CD4-positive, alpha-beta memory T cell (primary cell): ENCODE results near the gene SLC41A3. TPM values are rescaled to one million over a fixed set of nuclear protein-coding genes. Genes with fewer than 3 reads are reported as not detected.

Source experiments
- CTCF ChIA-PET: fragments of 350-600 bp; sonication (Branson Sonifier 250); formaldehyde crosslinking; loops from one replicate; lab custom pipeline; 2021; ENCODE audit warnings: inconsistent platforms; ENCODE audit not compliant: partially characterized antibody; lab: Charles Lee
- POLR2A ChIA-PET: fragments of 350-600 bp; sonication (Branson Sonifier 250); formaldehyde crosslinking; loops from one replicate; lab custom pipeline; 2021; ENCODE audit not compliant: partially characterized antibody; lab: Charles Lee
- DNase-seq, 5 donors: peaks; one replicate each; pipeline versions ENCODE4 v3.0.0 to v3.0.0-alpha.2; 2020 to 2022; ENCODE audit warnings: mixed read lengths in 1 of 5
- H3K27ac ChIP-seq: one replicate; pipeline ENCODE4 v1.7.0; 2013; ENCODE audit warnings: low read depth, low read length
- H3K27me3 ChIP-seq: 2 replicates; pipeline ENCODE4 v1.7.0; 2013; ENCODE audit warnings: mild to moderate bottlenecking, low read length, moderate library complexity; ENCODE audit not compliant: insufficient read depth
- H3K36me3 ChIP-seq: 2 replicates; pipeline ENCODE4 v1.7.0; 2013; ENCODE audit warnings: mild to moderate bottlenecking, low read length, moderate library complexity; ENCODE audit not compliant: insufficient read depth
- H3K4me1 ChIP-seq: 2 replicates; pipeline ENCODE4 v1.7.0; 2013; ENCODE audit warnings: mild to moderate bottlenecking, low read length, moderate library complexity; ENCODE audit not compliant: insufficient read depth
- H3K4me3 ChIP-seq, 2 donors: one replicate each; pipeline ENCODE4 v1.7.0; 2013; ENCODE audit warnings: low read length in 2 of 2, mild to moderate bottlenecking in 1 of 2
- H3K9me3 ChIP-seq, 2 donors: one replicate each; pipeline ENCODE4 v1.7.0; 2013; ENCODE audit warnings: low read length in 2 of 2, control low read depth in 1 of 2; ENCODE audit not compliant: control insufficient read depth in 1 of 2
- H3K27ac Mint-ChIP-seq, 7 donors: one replicate each; pipeline ENCODE4 v1.8.0; 2020 to 2021; ENCODE audit warnings: mixed read lengths in 7 of 7, mild to moderate bottlenecking in 6 of 7, inconsistent platforms in 3 of 7, moderate library complexity in 3 of 7
- H3K27me3 Mint-ChIP-seq, 2 donors: one replicate each; pipeline ENCODE4 v1.8.0; 2020 to 2021; ENCODE audit warnings: mixed read lengths in 2 of 2
- H3K36me3 Mint-ChIP-seq, 2 donors: one replicate each; pipeline ENCODE4 v1.8.0; 2020 to 2021; ENCODE audit warnings: mixed read lengths in 2 of 2, inconsistent platforms in 1 of 2, mild to moderate bottlenecking in 1 of 2
- H3K4me1 Mint-ChIP-seq, 4 donors: one replicate each; pipeline ENCODE4 v1.8.0; 2020 to 2021; ENCODE audit warnings: mixed read lengths in 4 of 4, mild to moderate bottlenecking in 1 of 4
- H3K4me3 Mint-ChIP-seq, 8 donors: one replicate each; pipeline ENCODE4 v1.8.0; 2020 to 2021; ENCODE audit warnings: mixed read lengths in 8 of 8, mild to moderate bottlenecking in 7 of 8, moderate library complexity in 6 of 8, inconsistent platforms in 3 of 8
- H3K9me3 Mint-ChIP-seq, 8 donors: one replicate each; pipeline ENCODE4 v1.8.0; 2020 to 2021; ENCODE audit warnings: mixed read lengths in 8 of 8, mild to moderate bottlenecking in 5 of 8, inconsistent platforms in 3 of 8, moderate library complexity in 1 of 8
- intact Hi-C: fragments of 100-400 bp; cut with micrococcal nuclease; formaldehyde crosslinking; loops from one replicate; pipeline ENCODE4 v1.15.1; 2023
- polyA plus RNA-seq, 2 donors: library from polyadenylated mRNA; unstranded; fragments of 300-500 nt; fragmentation: Illumina TruSeq; gene quantifications; one replicate each; pipeline ENCODE4 v1.2.3, GENCODE V29; 2021
- total RNA-seq, 2 experiments: library from RNA; stranded (reverse); gene quantifications; one replicate each; pipeline ENCODE4 v1.2.3, GENCODE V29; 2021

Gene SLC41A3
- total and polyA plus RNA-seq, 4 experiments from 2014 or later: 22.5 to 41.2 (median 32.8) TPM

DNA sequence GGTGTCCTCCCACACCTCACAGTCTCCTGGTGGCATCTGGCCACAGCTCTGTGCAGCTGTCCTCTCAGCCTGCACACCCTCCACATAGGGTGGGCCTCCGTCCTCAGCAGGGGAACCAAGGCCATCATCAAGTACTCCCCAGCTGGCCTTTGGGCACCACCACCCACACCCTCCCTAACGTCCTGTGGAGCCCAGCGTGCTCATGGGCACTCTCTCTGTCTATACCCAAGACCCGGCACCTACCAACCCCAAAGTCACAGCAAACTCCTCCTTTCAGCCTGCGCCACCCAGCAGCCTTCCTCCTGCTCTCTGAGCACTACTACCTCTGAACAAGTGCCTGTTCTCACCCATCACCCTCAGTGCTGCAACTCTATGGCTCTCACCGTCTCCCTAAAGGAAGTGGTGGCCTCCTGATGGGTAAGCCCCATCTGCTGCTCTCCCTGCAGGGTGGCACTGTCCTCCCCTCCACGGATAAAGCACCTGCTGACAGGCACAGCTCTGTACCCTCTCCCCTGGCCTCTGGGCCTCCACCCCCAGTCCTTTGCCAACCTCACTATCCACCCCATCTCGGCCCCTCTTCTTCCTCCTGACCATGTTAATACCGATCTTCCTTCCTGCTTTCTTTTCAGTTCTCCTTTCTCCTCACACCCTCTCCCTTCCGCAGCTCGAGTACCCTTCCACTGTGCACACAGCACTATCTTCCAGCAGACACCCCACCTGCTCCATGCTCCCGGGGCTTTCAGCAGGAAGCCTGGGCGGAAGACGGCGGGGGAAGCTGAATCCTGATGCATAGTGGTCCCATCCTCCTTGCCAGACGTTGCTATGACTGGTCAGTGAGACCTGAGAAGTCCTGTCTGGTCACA lies 31.5 kb downstream of the SLC41A3 start:
- Histone ChIP-seq H3K9me3 (no peaks in the 10 kb centered on the region), H3K4me1 (no peaks in the 10 kb centered on the region), H3K4me3 (no peak overlapping the region), H3K36me3 (peaks cover 3% of the 10 kb centered on the region), H3K27ac (no peak overlapping the region), H3K27me3 (no peaks in the 10 kb centered on the region)
- H3K4me3 Mint-ChIP-seq: no peak overlapping the region
- peaks cover 17% of the 10 kb centered on the region in 2 donors for H3K36me3 Mint-ChIP-seq
- no peak for DNase-seq
- ChIA-PET POLR2A (no interaction called here), CTCF (no interaction called here)
- peaks cover 3 to 19% (median 13%) of the 10 kb centered on the region in 4 donors for H3K4me1 Mint-ChIP-seq
- H3K9me3 Mint-ChIP-seq: no peaks in the 10 kb centered on the region
- H3K27ac Mint-ChIP-seq: peak overlapping the region in 5 of 7 donors; percentile 19 to 70 (median 31)
- no peaks in the 10 kb centered on the region for H3K27me3 Mint-ChIP-seq
- intact Hi-C loops: no loop called here

DNA sequence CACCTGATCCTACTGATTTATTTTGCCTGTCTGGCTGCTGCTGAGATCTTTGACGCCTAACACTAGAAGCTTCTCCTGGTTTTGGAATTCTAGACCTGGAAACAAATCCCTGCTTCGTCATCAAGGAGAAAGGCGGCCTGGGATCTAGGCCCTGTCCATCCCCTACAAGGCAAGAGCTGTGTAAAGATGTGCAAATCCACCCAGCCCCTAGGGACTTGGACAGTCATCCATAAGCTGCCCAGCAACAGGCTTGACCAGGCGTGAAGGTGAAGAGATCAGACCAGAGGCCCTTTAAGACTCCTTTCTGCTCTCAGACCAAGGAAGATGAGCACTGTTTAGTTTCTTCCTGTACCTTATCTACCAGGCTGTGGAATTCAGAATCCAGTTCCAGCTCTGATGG lies 32.2 kb downstream of the SLC41A3 start:
- H3K9me3 Mint-ChIP-seq: no peaks in the 10 kb centered on the region
- no peak overlapping the region for H3K4me3 Mint-ChIP-seq
- no peaks in the 10 kb centered on the region for H3K27me3 Mint-ChIP-seq
- Histone ChIP-seq H3K4me3 (no peak overlapping the region), H3K27me3 (no peaks in the 10 kb centered on the region), H3K27ac (no peak overlapping the region), H3K9me3 (no peaks in the 10 kb centered on the region), H3K36me3 (peaks cover 3% of the 10 kb centered on the region), H3K4me1 (no peaks in the 10 kb centered on the region)
- intact Hi-C loops: no loop called here
- CTCF ChIA-PET: no interaction called here
- POLR2A ChIA-PET: no interaction called here
- DNase-seq: no peak
- H3K27ac Mint-ChIP-seq: no peak overlapping the region
- peaks cover 3 to 19% (median 12%) of the 10 kb centered on the region in 4 donors for H3K4me1 Mint-ChIP-seq
- H3K36me3 Mint-ChIP-seq: peaks cover 17 to 20% of the 10 kb centered on the region in 2 donors

DNA sequence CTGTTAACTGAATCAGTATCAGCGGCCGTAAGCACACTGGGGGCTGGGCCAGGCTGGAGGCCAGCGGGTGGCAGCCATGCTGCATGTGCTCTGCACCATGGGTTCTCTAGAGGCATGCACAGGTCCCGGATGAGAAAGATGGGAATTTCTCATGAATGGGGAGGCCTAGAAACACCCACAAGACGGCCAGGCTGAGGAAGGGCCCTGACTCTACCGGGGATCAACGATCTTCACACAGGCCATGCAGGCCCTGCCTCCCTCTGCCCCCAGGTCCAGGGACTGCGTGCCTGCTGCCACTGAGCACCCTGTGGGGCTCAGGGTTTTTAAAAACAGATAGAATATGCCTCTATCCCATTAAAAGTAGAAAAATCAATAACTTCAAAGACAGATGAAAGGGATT lies 32.7 kb downstream of the SLC41A3 start:
- Mint-ChIP-seq H3K27ac (no peak overlapping the region), H3K36me3 (peaks cover 19 to 20% of the 10 kb centered on the region in 2 donors), H3K4me3 (no peak overlapping the region), H3K9me3 (no peaks in the 10 kb centered on the region), H3K27me3 (no peaks in the 10 kb centered on the region), H3K4me1 (peaks cover 3 to 19% (median 12%) of the 10 kb centered on the region in 4 donors)
- no peaks in the 10 kb centered on the region for H3K4me1 ChIP-seq
- CTCF ChIA-PET: no interaction called here
- no peak overlapping the region for H3K4me3 ChIP-seq
- H3K36me3 ChIP-seq: peaks cover 3% of the 10 kb centered on the region
- H3K27ac ChIP-seq: no peak overlapping the region
- POLR2A ChIA-PET: no interaction called here
- no peaks in the 10 kb centered on the region for H3K9me3 ChIP-seq
- intact Hi-C loops: no loop called here
- no peak for DNase-seq
- no peaks in the 10 kb centered on the region for H3K27me3 ChIP-seq

DNA sequence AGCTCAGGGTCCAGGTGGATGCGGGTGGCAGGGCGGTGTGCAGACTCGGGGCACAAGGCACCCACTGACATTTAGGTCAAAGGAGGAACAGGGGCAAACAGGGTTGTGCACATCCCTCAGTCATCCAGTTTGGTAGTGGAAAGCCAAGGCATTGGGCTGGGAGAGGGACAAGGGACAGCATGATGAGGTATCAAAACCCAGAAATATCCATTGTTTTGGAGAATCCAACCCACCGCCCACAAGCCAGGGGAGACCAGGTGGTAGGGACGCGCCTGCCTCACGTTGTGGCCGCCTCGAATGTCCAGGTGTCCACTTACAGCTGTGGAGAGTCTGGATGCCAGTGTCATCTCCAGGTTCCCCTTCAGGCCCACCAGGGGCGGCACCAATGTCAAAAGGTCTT lies 33.3 kb downstream of the SLC41A3 start:
- no peak for DNase-seq
- CTCF ChIA-PET: no interaction called here
- H3K4me3 Mint-ChIP-seq: no peak overlapping the region
- POLR2A ChIA-PET: no interaction called here
- peaks cover 19 to 20% of the 10 kb centered on the region in 2 donors for H3K36me3 Mint-ChIP-seq
- Histone ChIP-seq H3K36me3 (peaks cover 3% of the 10 kb centered on the region), H3K9me3 (no peaks in the 10 kb centered on the region), H3K27ac (no peak overlapping the region), H3K27me3 (no peaks in the 10 kb centered on the region), H3K4me1 (no peaks in the 10 kb centered on the region), H3K4me3 (no peak overlapping the region)
- no peaks in the 10 kb centered on the region for H3K9me3 Mint-ChIP-seq
- H3K27me3 Mint-ChIP-seq: no peaks in the 10 kb centered on the region
- H3K4me1 Mint-ChIP-seq: peaks cover 3 to 19% (median 12%) of the 10 kb centered on the region in 4 donors
- intact Hi-C loops: no loop called here
- H3K27ac Mint-ChIP-seq: peak overlapping the region in 2 of 7 donors; percentile 25 to 38

DNA sequence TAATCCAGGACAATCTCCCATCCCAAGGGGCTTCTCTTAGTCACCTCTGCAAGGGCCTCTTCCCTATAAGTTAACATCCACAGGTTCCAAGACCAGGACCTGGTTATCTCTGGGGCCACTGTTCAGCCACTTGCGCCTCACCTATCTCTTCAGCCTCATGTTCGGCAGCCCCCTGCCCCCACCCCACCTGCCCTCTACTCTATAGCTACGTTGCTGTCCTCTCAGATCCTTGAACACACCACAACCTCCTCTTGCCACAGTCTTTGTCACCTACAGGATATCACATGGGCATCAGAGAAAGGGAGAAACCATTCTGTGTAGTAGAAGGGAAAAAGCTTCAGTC lies 33.9 kb downstream of the SLC41A3 start:
- Mint-ChIP-seq H3K36me3 (peaks cover 19 to 20% of the 10 kb centered on the region in 2 donors), H3K27me3 (no peaks in the 10 kb centered on the region), H3K27ac (peak overlapping the region in 2 of 7 donors; percentile 1 to 57), H3K4me3 (no peak overlapping the region), H3K4me1 (peaks cover 3 to 19% (median 12%) of the 10 kb centered on the region in 4 donors), H3K9me3 (no peaks in the 10 kb centered on the region)
- peaks cover 3% of the 10 kb centered on the region for H3K36me3 ChIP-seq
- ChIA-PET CTCF (no interaction called here), POLR2A (no interaction called here)
- H3K4me1 ChIP-seq: no peaks in the 10 kb centered on the region
- H3K9me3 ChIP-seq: no peaks in the 10 kb centered on the region
- H3K27ac ChIP-seq: no peak overlapping the region
- H3K27me3 ChIP-seq: no peaks in the 10 kb centered on the region
- intact Hi-C loops: no loop called here
- H3K4me3 ChIP-seq: no peak overlapping the region
- no peak for DNase-seq

DNA sequence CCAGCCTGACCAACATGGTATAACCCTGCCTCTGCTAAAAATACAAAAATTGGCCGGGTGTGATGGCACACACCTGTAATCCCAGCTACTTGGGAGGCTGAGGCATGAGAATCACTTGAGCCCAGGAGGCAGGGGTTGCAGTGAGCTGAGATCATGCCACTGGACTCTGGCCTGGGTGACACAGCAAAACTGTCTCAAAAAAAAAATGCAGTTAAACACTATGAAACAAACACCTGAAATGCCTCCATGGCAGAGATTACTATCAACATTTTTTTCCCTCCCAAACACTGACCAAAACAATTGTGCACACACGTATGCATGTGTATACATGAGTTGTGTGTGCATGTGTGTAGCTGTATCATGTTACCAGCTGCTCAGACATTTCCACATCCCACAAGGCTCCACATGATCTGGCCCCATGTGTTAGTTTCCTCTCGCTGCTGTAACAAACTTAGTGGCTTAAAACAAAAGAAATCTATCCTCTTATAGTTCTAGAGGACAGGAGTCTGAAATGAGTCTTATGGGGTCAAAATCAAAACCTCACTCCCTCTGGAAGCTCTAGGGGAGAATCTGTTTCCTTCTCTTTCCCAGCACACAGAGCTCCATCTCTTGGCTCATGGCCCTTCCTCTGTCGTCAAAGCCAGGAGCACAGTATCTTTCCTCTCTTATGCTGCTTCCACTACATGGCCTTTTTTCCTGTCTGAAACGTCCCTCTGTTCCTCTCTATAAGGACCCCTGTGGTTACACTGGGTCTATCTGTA lies 34.5 kb downstream of the SLC41A3 start:
- intact Hi-C loops: no loop called here
- Histone ChIP-seq H3K4me1 (no peaks in the 10 kb centered on the region), H3K27ac (no peak overlapping the region), H3K36me3 (peaks cover 3% of the 10 kb centered on the region), H3K9me3 (no peaks in the 10 kb centered on the region), H3K4me3 (no peak overlapping the region), H3K27me3 (no peaks in the 10 kb centered on the region)
- no peak for DNase-seq
- no peak overlapping the region for H3K4me3 Mint-ChIP-seq
- peaks cover 3 to 19% (median 11%) of the 10 kb centered on the region in 4 donors for H3K4me1 Mint-ChIP-seq
- H3K9me3 Mint-ChIP-seq: no peaks in the 10 kb centered on the region
- POLR2A ChIA-PET: no interaction called here
- H3K27me3 Mint-ChIP-seq: no peaks in the 10 kb centered on the region
- peak overlapping the region in 2 of 7 donors; percentile 48 to 57 for H3K27ac Mint-ChIP-seq
- CTCF ChIA-PET: no interaction called here
- peaks cover 19 to 20% of the 10 kb centered on the region in 2 donors for H3K36me3 Mint-ChIP-seq

DNA sequence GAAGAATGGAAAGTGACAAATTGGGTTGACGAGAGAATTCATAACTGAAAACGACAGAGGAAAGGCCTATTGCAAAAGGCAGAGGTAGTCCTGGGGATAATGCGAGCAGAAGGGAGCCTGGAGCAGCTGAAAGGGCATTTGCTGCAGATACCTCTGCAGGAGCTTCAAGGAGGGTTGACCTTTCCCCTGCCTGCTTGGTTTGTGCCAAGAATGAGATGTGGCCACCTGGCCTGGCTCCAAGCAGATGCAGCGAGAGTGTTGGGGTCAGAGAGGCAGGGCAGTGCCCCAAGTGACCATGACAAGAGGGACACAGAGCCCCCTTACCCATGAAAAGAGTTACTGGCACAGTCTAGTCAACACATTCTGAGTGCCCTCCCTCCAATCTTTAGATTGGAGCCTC lies 43.5 kb downstream of the SLC41A3 start:
- peaks cover 2 to 5% (median 3%) of the 10 kb centered on the region in 4 donors for H3K4me1 Mint-ChIP-seq
- no peaks in the 10 kb centered on the region for H3K27me3 Mint-ChIP-seq
- no peaks in the 10 kb centered on the region for H3K9me3 ChIP-seq
- intact Hi-C loops: no loop called here
- ChIA-PET CTCF (no interaction called here), POLR2A (no interaction called here)
- peaks cover 0 to 18% (median 7%) of the 10 kb centered on the region in 8 donors for H3K9me3 Mint-ChIP-seq
- no peaks in the 10 kb centered on the region for H3K27me3 ChIP-seq
- DNase-seq: no peak
- peaks cover under 1% of the 10 kb centered on the region for H3K4me1 ChIP-seq
- H3K36me3 Mint-ChIP-seq: peaks cover 25 to 74% of the 10 kb centered on the region in 2 donors
- no peak overlapping the region for H3K4me3 Mint-ChIP-seq
- no peak overlapping the region for H3K4me3 ChIP-seq
- no peak overlapping the region for H3K27ac Mint-ChIP-seq
- H3K36me3 ChIP-seq: no peaks in the 10 kb centered on the region
- H3K27ac ChIP-seq: no peak overlapping the region
